HG03135 (cell line): ENCODE measurements around the gene CLRN3.

Source experiments
- ATAC-seq: cut with Tn5 transposase; IDR thresholded peaks from one replicate; pipeline ENCODE4 v1.9.1; 2021; ENCODE audit warnings: mild to moderate bottlenecking, moderate library complexity; ENCODE audit not compliant: unreplicated experiment

The CLRN3 gene

GRCh38 chr10:127899766-127900387 lies 7.1 kb upstream of the CLRN3 start:
- ATAC-seq: no peak

- no peak for ATAC-seq
Observed at GRCh38 chr10:127897177-127897576, 4.4 kb upstream of the CLRN3 start.

- no peak for ATAC-seq
Observed at GRCh38 chr10:127896590-127896989, 3.8 kb upstream of the CLRN3 start.

- no peak for ATAC-seq
Observed at GRCh38 chr10:127894146-127894545, 1.4 kb upstream of the CLRN3 start.

DNA sequence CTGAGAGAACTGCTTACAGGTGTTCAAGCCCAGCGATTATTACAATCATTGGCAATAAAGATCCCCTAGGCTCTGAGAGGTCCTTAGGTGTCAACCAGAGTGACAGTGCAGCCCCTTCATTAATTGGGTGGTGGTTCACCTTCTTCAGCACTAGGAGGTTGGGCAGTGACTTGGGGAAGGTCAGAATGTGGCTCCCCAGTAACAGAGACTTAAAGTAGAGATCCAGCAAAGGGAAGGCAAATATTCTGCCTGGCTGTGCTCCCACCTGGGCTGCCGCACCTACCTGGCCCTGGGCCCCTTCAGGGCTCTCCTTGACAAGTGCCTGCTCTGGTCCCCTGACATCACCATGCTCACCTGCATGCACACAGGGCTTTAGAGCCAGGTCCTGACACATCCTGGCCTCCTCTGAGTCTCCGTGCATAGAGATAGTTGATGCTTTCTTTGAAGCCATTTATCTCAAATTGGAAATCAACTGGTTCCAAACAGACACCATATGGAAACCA lies 1.9 kb downstream of the CLRN3 start:
- ATAC-seq: no peak

DNA sequence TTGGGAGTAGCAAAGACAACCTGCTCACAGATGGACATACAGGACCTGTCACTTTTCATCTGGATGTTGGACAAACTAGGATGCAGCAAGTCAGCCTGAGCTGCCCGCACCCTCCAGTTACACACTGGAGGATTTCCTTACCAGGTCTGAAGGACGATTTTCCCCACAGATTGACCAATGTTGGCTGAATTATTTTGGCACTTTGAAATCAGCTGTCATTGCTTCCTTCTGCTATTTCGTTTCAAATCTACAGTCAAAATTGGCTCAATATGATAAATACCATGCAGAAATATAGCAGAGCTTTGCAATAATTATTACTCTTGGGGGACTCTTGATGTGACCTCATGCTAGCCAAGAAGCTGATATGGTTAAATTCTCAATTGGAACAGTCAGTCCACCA lies 2.5 kb downstream of the CLRN3 start:
- ATAC-seq: no peak

GRCh38 chr10:127889605-127890195 lies 3.0 kb downstream of the CLRN3 start:
- no peak for ATAC-seq

DNA sequence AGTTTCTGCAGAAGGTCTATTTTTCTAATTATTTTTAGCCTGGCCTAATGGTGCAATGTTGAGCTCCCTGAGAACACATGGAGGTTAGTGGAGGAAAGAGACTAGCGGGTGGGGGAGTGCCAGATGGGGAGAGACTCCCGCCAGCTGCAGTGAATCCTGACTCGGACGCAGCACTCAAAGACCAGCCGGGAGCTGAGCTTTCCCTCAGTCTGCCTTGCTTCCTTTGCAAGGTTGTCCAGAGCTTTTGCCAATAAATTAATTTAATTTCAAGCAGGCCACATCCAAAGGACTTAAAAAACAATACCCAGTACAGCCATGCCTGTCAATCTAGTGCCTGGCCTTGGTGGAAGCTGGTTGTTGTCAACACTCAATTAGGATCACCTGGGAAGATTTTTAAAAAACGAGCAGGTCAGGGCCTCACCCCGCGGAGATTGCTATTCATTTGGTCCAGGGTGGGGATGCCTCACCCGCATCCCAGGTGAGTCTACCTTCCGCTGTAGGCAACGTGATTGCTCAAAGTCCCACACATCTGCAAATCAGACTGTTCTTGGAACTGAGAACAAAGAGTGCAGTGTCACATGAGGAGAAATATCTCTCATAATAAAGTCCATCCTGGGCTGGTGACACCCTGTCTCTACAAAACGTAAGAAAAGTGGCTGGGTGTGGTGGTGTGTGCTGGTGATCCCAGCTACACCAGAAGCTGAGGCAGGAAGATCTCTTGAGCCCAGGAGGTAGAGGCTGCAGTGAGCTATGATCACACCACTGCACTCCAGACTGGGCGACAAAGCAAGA lies 4.0 kb downstream of the CLRN3 start:
- ATAC-seq: no peak

- no peak for ATAC-seq
Observed at GRCh38 chr10:127887541-127888415, 5.0 kb downstream of the CLRN3 start.

DNA sequence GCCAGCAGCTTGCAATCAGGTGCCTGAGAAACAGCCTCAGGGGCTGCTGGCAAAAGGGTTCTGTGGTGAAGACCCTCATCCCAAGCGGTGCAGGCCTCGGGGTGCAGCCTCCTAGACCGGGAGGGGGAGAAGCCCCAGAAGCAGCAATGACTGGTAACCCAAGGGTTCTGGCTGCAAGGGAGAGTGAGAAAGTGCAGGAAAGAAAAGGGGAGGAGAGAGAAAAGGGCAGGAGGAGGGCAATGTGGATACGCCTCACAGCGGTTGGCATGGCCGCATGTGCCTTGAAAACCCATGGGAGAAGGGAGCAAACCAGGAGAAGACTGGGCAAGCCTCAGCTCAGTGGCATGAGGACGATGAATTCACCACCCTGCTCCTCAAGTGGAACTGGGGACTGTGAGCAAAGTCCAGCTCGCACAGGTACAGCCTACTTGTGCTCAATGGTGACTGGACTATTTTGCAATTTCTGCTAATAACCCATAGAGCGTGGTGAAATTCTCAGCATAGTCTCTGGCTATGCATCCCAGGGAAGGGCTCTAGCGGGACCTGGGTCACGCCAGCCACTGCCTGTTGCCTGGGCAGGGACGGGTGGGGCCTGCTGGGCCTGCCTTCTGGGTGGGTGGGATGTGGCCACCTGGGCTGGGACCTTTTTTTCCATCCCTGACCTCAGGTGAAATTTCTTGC lies 6.2 kb downstream of the CLRN3 start:
- no peak for ATAC-seq

DNA sequence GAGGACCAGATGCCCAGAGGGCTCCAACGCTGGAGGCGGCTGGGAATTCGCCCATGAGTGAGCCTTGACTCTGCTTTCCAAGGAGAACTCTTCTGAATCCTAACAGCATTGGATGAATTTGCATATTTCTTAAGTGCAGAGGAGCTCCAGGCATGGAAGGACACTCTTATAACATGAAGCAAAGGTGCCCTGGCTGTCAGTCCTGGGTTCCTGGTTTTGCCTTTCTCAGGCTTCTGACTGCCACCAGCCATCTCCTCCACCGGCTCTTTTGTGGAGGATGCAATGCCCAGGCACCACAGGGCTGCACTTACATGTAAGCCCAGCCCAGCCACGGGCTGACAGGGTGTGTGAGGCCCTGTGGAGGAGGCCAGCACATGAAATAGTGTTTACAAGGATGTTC lies 8.2 kb downstream of the CLRN3 start:
- no peak for ATAC-seq

DNA sequence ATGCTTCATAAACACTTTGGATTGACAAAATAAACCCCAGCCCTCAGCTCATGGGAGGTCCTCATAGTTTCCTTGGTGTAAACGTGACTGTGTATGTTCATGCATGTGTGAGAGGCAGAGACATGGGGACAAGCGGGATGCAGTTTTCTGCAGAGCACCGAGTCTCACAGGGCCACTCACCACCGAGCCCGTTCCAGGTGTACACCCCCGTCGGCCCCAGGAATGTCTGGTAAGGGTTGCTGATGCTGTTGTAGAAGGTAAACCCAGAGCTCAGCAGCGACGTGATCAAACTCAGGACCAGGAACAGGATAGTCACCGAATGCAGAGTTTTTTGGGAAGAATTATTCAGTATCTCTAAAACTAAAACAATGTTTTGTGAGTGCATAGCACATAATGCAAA lies 9.2 kb downstream of the CLRN3 start:
- no peak for ATAC-seq

GRCh38 chr10:127882801-127883459 lies 9.8 kb downstream of the CLRN3 start:
- ATAC-seq: no peak

- no peak for ATAC-seq
Observed at GRCh38 chr10:127882391-127882790, 10.3 kb downstream of the CLRN3 start.

DNA sequence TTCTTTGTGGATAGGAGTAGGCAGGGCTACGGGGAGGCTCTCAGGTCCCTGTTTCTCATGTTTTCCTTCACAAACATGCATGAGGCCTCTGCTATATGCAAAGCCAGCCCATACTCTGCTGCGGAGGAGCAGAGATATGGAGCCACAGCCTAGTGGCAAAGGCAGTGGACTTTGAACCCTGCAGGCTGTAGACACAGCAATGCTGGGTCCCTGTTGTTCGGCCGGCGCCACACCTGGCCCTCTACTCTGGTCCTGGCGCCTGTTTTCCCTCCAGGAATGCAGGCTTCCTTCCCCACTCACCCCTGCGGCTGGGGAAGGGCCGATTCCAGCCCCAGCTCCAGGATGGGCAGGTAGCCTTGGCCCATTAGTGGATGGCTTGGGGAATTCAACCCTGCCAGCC lies 11.5 kb downstream of the CLRN3 start:
- ATAC-seq: no peak

GRCh38 chr10:127880557-127880956 lies 12.2 kb downstream of the CLRN3 start:
- no peak for ATAC-seq

DNA sequence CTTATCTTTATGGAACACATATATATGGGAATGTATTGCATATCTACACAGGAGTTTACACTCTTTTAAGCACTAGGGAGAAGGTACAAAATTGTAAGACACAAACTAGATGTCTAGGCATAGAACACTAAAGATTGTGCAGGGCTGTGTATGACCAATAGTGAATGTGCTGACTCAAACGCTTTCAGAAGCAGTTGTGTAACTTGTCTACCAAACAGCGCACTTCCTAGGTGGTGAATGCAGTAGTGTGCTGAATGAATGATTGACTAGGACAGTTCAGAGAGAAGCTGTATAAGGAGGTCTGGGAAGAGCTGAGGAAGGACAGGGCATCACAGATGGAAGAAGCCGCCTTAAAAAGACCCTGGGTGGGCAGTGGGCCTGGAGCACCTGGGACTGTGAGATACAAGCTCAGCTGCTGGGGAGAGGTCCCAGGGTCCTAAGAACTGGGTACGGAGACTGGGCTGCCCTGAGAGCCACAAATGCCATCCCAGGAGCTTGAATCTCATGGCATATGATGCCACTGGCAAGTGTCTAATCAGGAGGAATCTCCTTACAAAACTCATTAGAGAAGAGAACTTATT lies 14.2 kb downstream of the CLRN3 start:
- no peak for ATAC-seq

DNA sequence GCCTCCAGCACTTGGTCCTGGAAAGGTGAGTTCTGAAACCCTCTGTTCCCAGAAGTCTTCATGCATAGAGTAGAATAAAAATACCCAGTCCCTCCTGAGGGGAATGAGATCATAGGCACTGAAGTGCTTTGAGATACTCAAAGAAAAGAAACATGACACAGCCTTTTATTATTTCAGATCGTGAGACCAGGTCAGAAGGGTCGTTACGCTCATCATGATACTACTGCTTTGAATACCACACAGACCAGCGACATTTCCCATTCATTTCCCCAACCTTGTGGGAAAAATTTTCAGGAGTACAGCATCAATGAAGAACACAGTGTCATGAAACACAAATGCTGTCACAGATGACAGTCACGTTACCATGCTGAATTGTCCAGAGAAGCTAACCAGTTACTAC lies 15.0 kb downstream of the CLRN3 start:
- no peak for ATAC-seq

- ATAC-seq: no peak
Observed at GRCh38 chr10:127877116-127877515, 15.6 kb downstream of the CLRN3 start.

GRCh38 chr10:127875916-127876315 lies 16.8 kb downstream of the CLRN3 start:
- no peak for ATAC-seq
